Keratinocyte (primary cell): Measurements from ENCODE around the gene EXOC6B. TPM values are rescaled to one million over a fixed set of nuclear protein-coding genes. Genes with fewer than 3 reads are reported as not detected.

ENCODE experiments used
- DNase-seq: peaks from one replicate; pipeline ENCODE4 v3.0.0-alpha.2; 2011; ENCODE audit warnings: low read depth, missing footprints, low spot score
- FAIRE-seq: peaks from 2 replicates; lab custom pipeline; 2011; peaks lifted over from hg19 to GRCh38; lab: Jason Lieb, UNC
- H2AFZ ChIP-seq: 2 replicates; pipeline ENCODE4 v1.6.0; 2012; ENCODE audit warnings: low read length, control low read depth, inconsistent platforms; ENCODE audit not compliant: control insufficient read depth
- H3K27ac ChIP-seq: 2 replicates; pipeline ENCODE4 v1.5.1; 2011; ENCODE audit warnings: low read length; ENCODE audit not compliant: control insufficient read depth, insufficient read depth
- H3K27me3 ChIP-seq: 3 replicates; pipeline ENCODE4 v1.6.0; 2011; ENCODE audit warnings: low read length; ENCODE audit not compliant: control insufficient read depth, insufficient read depth; ENCODE audit errors: extremely low read depth
- H3K36me3 ChIP-seq, 2 experiments: 2 replicates in 1 of 2; 3 replicates in 1 of 2; pipeline ENCODE4 v1.5.1; 2011; ENCODE audit warnings: low read length in 2 of 2, mild to moderate bottlenecking in 1 of 2; ENCODE audit not compliant: control insufficient read depth in 2 of 2, insufficient read depth in 2 of 2; ENCODE audit errors: extremely low read depth in 1 of 2
- H3K4me1 ChIP-seq: 3 replicates; pipeline ENCODE4 v1.5.1; 2011; ENCODE audit warnings: low read length; ENCODE audit not compliant: control insufficient read depth, insufficient read depth; ENCODE audit errors: extremely low read depth
- H3K4me2 ChIP-seq: 3 replicates; pipeline ENCODE4 v1.6.0; 2011; ENCODE audit warnings: low read depth, low read length; ENCODE audit not compliant: control insufficient read depth, insufficient read depth; ENCODE audit errors: extremely low read depth
- H3K4me3 ChIP-seq, 3 experiments: fragments of 200-600 bp in 1 of 3; sonication (generic) in 1 of 3; 2 replicates in 2 of 3; 3 replicates in 1 of 3; pipeline ENCODE4 v1.5.1; 2011 to 2016; ENCODE audit warnings: low read length in 3 of 3, mild to moderate bottlenecking in 3 of 3, control low read depth in 2 of 3, inconsistent platforms in 1 of 3, low read depth in 1 of 3, mixed read lengths in 1 of 3, mixed run types in 1 of 3, moderate library complexity in 1 of 3; ENCODE audit not compliant: control insufficient read depth in 2 of 3, insufficient read depth in 2 of 3; ENCODE audit errors: extremely low read depth in 1 of 3
- H3K79me2 ChIP-seq: 2 replicates; pipeline ENCODE4 v1.6.0; 2012; ENCODE audit warnings: low read length; ENCODE audit not compliant: control insufficient read depth, insufficient read depth
- H3K9ac ChIP-seq: 3 replicates; pipeline ENCODE4 v1.6.0; 2011; ENCODE audit warnings: low read length; ENCODE audit not compliant: control insufficient read depth, insufficient read depth; ENCODE audit errors: extremely low read depth
- H3K9me1 ChIP-seq: 3 replicates; pipeline ENCODE4 v1.6.0; 2011; ENCODE audit warnings: low read length; ENCODE audit not compliant: control insufficient read depth, insufficient read depth; ENCODE audit errors: extremely low read depth
- H3K9me3 ChIP-seq: 2 replicates; pipeline ENCODE4 v1.5.1; 2012; ENCODE audit warnings: low read depth, low read length; ENCODE audit not compliant: control insufficient read depth
- H4K20me1 ChIP-seq: 3 replicates; pipeline ENCODE4 v1.6.0; 2011; ENCODE audit warnings: low read length; ENCODE audit not compliant: control insufficient read depth, insufficient read depth; ENCODE audit errors: extremely low read depth
- EZH2 ChIP-seq: IDR thresholded peaks from one replicate; pipeline ENCODE4 v1.6.1; 2012; ENCODE audit warnings: inconsistent platforms, mild to moderate bottlenecking, low read length, moderate library complexity
- dilution Hi-C: fragments of 300-500 bp; cut with MboI; formaldehyde crosslinking; loops from one replicate; pipeline ENCODE4 v1.7.0; 2020; ENCODE audit warnings: low sequenced_read_pairs; ENCODE audit not compliant: extremely low pct_ligation_motif_present
- polyA plus RNA-seq, 5 experiments: library from polyadenylated mRNA; depleted of rRNA in 3 of 5; stranded (reverse) in 3 of 5; stranded (forward) in 1 of 5; unstranded in 1 of 5; fragments of >200 nt; gene quantifications; 1 replicate in 1 of 5; 2 replicates in 3 of 5; 3 replicates in 1 of 5; pipeline versions ENCODE4 v1.2.1 to v1.2.3, GENCODE V29; 2011 to 2012; ENCODE audit warnings: missing spikeins in 2 of 5, low read depth in 1 of 5, low replicate concordance in 1 of 5
- TF ChIP-seq, protein P1 (sequence below), 3 experiments: IDR thresholded peaks in 1 of 3; conservative IDR thresholded peaks in 1 of 3; optimal IDR thresholded peaks in 1 of 3; 2 replicates in 2 of 3; 3 replicates in 1 of 3; pipeline versions ENCODE3 to v1.5.1; 2011; ENCODE audit warnings: low read length in 3 of 3, mild to moderate bottlenecking in 3 of 3, moderate library complexity in 2 of 3, control low read depth in 1 of 3, inconsistent platforms in 1 of 3; ENCODE audit not compliant: insufficient read depth in 2 of 3; ENCODE audit errors: extremely low read depth in 1 of 3

Gene EXOC6B
- polyA plus RNA-seq, 1 donor (not counting 4 experiments of a cell fraction or from before 2014, with no cell fraction given) = 37.3 TPM

DNA sequence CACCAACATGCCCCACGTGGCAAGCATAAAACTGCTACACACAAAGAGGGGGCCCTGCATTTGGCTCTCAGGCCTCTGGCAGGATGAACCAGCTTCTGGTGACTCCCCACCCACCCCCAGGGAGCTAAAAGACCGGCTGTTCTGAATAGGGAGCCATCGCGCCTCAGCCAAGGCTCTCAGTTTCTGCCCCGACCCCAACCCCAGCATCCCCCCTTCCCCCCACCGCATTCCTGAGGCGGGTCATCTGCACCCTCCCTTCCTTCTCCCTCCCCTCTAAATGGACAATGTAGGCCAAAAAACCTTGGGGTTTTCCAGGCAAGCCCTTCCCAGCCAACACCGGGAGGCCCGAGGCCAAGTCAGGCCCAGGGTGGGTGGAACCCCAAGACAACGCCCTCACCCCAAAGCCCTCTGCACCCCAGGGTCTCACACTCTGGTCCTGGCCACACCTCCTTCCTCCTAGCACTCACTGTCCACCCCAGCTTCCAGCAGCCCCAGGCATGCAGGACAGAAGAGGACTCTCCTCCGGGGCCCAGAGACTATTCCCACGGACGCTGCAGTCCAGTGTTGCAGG is 683.9 kb downstream of the EXOC6B start:
- Histone ChIP-seq H3K36me3 (no peaks in the 10 kb centered on the region), H4K20me1 (no peaks in the 10 kb centered on the region), H3K4me3 (no peak overlapping the region), H3K9me3 (no peaks in the 10 kb centered on the region), H3K27ac (no peak overlapping the region), H3K9ac (no peak overlapping the region), H3K79me2 (no peaks in the 10 kb centered on the region), H2AFZ (no peak overlapping the region), H3K4me2 (no peak overlapping the region), H3K4me1 (peaks cover 23% of the 10 kb centered on the region), H3K27me3 (peaks cover 28% of the 10 kb centered on the region), H3K9me1 (no peaks in the 10 kb centered on the region)
- DNase-seq (no peak), FAIRE-seq (no peak)
- TF ChIP-seq, protein P1, sequence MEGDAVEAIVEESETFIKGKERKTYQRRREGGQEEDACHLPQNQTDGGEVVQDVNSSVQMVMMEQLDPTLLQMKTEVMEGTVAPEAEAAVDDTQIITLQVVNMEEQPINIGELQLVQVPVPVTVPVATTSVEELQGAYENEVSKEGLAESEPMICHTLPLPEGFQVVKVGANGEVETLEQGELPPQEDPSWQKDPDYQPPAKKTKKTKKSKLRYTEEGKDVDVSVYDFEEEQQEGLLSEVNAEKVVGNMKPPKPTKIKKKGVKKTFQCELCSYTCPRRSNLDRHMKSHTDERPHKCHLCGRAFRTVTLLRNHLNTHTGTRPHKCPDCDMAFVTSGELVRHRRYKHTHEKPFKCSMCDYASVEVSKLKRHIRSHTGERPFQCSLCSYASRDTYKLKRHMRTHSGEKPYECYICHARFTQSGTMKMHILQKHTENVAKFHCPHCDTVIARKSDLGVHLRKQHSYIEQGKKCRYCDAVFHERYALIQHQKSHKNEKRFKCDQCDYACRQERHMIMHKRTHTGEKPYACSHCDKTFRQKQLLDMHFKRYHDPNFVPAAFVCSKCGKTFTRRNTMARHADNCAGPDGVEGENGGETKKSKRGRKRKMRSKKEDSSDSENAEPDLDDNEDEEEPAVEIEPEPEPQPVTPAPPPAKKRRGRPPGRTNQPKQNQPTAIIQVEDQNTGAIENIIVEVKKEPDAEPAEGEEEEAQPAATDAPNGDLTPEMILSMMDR (optimal IDR thresholded peaks at IDR 0.05 in 1 of 3, IDR thresholded peaks at IDR 0.05 in 1 of 3, conservative IDR thresholded peaks at IDR 0.05 in 1 of 3; ENCODE audit: extremely low read depth in 1 of 3, insufficient read depth in 2 of 3, low read length in 3 of 3) = no peak
- TF ChIP-seq EZH2 = no peak
- dilution Hi-C loops = no loop called here

DNA sequence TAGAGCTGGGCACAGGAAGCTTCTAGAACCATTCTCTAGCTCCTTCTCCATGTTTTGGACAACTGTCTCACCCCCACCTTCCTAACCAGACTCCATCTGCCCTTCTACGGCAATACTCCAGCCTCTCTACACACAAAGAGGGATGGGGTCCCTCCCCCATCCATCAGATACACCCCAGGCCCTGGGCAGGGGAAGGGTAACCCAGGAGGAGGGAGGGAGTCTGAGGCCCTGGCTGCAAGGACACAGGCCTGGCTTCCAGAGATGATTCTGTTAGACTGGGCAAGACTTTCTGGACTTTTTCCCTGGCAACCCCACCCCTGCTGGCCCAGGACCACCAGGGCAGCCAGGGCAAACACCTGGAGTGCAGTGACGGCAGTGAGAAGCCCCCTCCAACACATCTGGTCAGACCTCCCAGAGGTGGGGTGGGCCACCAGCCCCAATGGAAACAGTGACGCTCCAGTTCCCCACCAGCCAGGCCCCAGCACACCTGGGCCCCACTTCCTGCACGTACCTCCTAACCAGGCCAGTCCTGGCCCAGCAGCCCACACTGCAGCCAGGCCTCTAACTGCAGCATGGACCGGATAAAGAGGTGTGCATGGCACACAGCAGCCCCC is 684.7 kb downstream of the EXOC6B start:
- Histone ChIP-seq H3K27me3 (peaks cover 20% of the 10 kb centered on the region), H4K20me1 (no peaks in the 10 kb centered on the region), H2AFZ (no peak overlapping the region), H3K4me1 (peaks cover 14% of the 10 kb centered on the region), H3K9me1 (no peaks in the 10 kb centered on the region), H3K4me3 (no peak overlapping the region), H3K4me2 (no peak overlapping the region), H3K9ac (no peak overlapping the region), H3K36me3 (no peaks in the 10 kb centered on the region), H3K79me2 (no peaks in the 10 kb centered on the region), H3K27ac (no peak overlapping the region), H3K9me3 (no peaks in the 10 kb centered on the region)
- dilution Hi-C loops = no loop called here
- TF ChIP-seq, protein P1 (optimal IDR thresholded peaks at IDR 0.05 in 1 of 3, IDR thresholded peaks at IDR 0.05 in 1 of 3, conservative IDR thresholded peaks at IDR 0.05 in 1 of 3; ENCODE audit: extremely low read depth in 1 of 3, insufficient read depth in 2 of 3, low read length in 3 of 3) = no peak
- TF ChIP-seq EZH2 = no peak
- FAIRE-seq (no peak), DNase-seq (no peak)
